H4 (cell line): ENCODE results near the gene GDF7. TPM values are rescaled to one million over a fixed set of nuclear protein-coding genes. Genes with fewer than 3 reads are reported as not detected.
A peak's percentile ranks its signal among the peaks of the same experiment; 100 is the strongest.

Experiments used
- DNase-seq: peaks from one replicate; pipeline ENCODE4 v3.0.0-alpha.2; 2015; ENCODE audit warnings: low spot score
- total RNA-seq: library from RNA; depleted of rRNA; stranded (reverse); fragments of >200 nt; shearing (Covaris generic); gene quantifications from 2 replicates; pipeline ENCODE4 v1.2.3, GENCODE V29; 2014

GDF7 gene
- total RNA-seq, 1 experiment from 2014 or later: 0.04 TPM

- no peak for DNase-seq
Observed at GRCh38 chr2:20629181-20629580, 37.8 kb upstream of the GDF7 start.

- no peak for DNase-seq
Observed at GRCh38 chr2:20629581-20630171, 37.3 kb upstream of the GDF7 start.

- no peak for DNase-seq
Observed at GRCh38 chr2:20630967-20631366, 36.0 kb upstream of the GDF7 start.

- DNase-seq: no peak
Observed at GRCh38 chr2:20631617-20632307, 35.2 kb upstream of the GDF7 start.

- DNase-seq: no peak
Observed at GRCh38 chr2:20632446-20632990, 34.4 kb upstream of the GDF7 start.

- no peak for DNase-seq
Observed at GRCh38 chr2:20633001-20633400, 33.9 kb upstream of the GDF7 start.

GRCh38 chr2:20633794-20634506 is 33.0 kb upstream of the GDF7 start:
- DNase-seq: no peak

- DNase-seq: no peak
Observed at GRCh38 chr2:20634507-20635112, 32.3 kb upstream of the GDF7 start.

- DNase-seq: no peak
Observed at GRCh38 chr2:20635113-20635510, 31.8 kb upstream of the GDF7 start.

GRCh38 chr2:20635675-20636584 is 31.0 kb upstream of the GDF7 start:
- DNase-seq: peak; percentile 44

- no peak for DNase-seq
Observed at GRCh38 chr2:20637147-20637546, 29.8 kb upstream of the GDF7 start.

- DNase-seq: no peak
Observed at GRCh38 chr2:20638014-20638413, 28.9 kb upstream of the GDF7 start.

GRCh38 chr2:20638646-20639430 is 28.1 kb upstream of the GDF7 start:
- no peak for DNase-seq

GRCh38 chr2:20640411-20641122 is 26.4 kb upstream of the GDF7 start:
- DNase-seq: no peak

- no peak for DNase-seq
Observed at GRCh38 chr2:20641123-20641985, 25.6 kb upstream of the GDF7 start.

- DNase-seq: peak; percentile 21
Observed at GRCh38 chr2:20642055-20642971, 24.6 kb upstream of the GDF7 start.

GRCh38 chr2:20643060-20643459 is 23.9 kb upstream of the GDF7 start:
- DNase-seq: no peak

- no peak for DNase-seq
Observed at GRCh38 chr2:20643826-20644225, 23.1 kb upstream of the GDF7 start.
